Measurements from ENCODE around the gene HIC1. TPM values are rescaled to one million over a fixed set of nuclear protein-coding genes. Genes with fewer than 3 reads are reported as not detected.
A peak's percentile ranks its signal among the peaks of the same experiment; 100 is the strongest.
"Not testable (repeated sequence)": the region's sequence is repeated elsewhere in the genome, so short reads cannot be mapped to it uniquely, and the experiment has no call there.

Gene HIC1
- total RNA-seq, 4 donors from 2014 or later = 9.1 to 32.5 (median 14.7) TPM

DNA sequence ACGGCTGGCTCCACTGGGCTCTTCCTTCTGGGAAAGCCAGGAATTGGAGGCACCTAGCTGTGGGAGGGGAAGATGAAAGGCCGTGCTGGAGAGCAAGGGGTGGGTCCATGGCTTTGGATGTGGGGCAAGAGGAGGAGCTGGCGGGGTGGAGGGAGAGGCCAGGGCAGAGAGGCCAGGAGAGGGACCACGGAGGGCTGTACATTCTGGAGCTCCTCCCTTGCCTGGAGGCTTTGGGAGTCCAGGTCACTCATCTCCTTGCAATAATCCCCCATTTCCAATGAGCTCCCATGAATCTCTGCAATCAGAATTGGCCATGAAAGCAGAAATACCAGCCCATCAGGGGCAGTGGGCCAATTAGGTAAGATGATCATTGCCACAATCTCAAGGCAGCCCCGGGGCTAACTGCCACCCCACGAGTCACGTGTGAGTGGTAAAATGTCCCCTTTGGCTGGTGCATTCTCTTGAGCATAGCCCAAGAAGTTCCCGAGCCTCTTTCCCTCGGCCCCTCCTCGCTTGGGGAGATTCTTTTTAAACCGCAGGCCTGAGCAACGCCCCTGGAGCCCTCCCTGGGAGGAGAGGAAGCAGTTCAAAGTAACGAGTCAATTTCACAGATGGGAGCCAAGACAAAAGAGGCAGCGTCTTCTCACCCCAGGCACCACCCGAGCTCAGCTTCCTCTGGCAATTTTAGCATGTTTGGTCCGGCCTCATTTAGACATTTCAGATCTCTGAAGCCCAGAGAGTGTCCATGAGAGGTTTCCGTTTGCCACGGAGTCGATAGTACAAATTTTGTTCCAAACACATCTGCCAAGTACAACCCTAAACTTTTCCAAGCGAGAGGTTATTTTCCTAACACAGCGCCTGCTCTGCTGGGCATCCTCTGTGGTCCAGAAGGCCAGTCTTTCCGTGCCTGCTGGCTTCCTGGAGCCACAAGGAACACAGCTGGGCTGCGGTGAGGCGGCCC, 43.2 kb upstream of the HIC1 start:
- intact Hi-C loops (cut with DNase I; ENCODE audit: low total_unique reads) (no loop called here), in situ Hi-C loops (cut with MboI; ENCODE audit: low pct_ligation_motif_present in 1 of 4, low pct_unique_long_range_greater_than_20kb in 1 of 4, low sequenced_read_pairs in 3 of 4) (loop anchor here in 3 of 4 donors (10.0 kb wide), 2 partner anchors 97 to 107 kb away; no protein-coding TSS in a partner anchor)
- 35 to 43% methylated on average over 5 to 23 of the region's 24 CpGs for WGBS, 2 donors (ENCODE audit: low coverage in 1 of 2)
- Histone ChIP-seq H3K27ac (peak overlapping the region; percentile 5 to 38 (median 25)), H3K4me3 (no peak overlapping the region), H3K4me1 (peaks cover 0 to 19% (median 10%) of the 10 kb centered on the region in 4 donors), H3K36me3 (no peaks in the 10 kb centered on the region), H3K9me3 (no peaks in the 10 kb centered on the region), H3K27me3 (no peaks in the 10 kb centered on the region)
- DNase-seq = peak; percentile 68
- TF ChIP-seq, protein P1, sequence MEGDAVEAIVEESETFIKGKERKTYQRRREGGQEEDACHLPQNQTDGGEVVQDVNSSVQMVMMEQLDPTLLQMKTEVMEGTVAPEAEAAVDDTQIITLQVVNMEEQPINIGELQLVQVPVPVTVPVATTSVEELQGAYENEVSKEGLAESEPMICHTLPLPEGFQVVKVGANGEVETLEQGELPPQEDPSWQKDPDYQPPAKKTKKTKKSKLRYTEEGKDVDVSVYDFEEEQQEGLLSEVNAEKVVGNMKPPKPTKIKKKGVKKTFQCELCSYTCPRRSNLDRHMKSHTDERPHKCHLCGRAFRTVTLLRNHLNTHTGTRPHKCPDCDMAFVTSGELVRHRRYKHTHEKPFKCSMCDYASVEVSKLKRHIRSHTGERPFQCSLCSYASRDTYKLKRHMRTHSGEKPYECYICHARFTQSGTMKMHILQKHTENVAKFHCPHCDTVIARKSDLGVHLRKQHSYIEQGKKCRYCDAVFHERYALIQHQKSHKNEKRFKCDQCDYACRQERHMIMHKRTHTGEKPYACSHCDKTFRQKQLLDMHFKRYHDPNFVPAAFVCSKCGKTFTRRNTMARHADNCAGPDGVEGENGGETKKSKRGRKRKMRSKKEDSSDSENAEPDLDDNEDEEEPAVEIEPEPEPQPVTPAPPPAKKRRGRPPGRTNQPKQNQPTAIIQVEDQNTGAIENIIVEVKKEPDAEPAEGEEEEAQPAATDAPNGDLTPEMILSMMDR (IDR thresholded peaks at IDR 0.05) = no peak
- no peak for TF ChIP-seq POLR2A (IDR thresholded peaks at IDR 0.05)
- no peak for TF ChIP-seq EP300 (IDR thresholded peaks at IDR 0.05; ENCODE audit: low read depth)
- no peak for TF ChIP-seq POLR2AphosphoS5 (IDR thresholded peaks at IDR 0.05)

DNA sequence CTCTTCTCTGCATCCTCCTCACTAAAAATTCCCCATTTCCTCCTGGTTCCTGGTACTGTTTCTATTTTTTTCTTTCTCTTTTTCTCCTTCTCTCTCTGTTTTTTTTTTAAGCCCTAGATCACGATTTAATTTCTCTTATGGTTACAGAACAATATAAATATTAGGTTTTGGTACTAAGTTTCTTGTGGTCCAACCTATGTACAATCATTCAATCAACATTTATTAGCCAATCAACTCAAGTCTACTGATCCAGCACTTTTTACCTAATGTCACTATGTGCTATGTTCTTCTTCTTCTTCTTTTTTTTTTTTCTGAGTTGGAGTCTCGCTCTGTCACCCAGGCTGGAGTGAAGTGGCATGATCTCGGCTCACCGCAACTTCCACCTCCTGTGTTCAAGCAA, 42.4 kb upstream of the HIC1 start:
- in situ Hi-C loops (cut with MboI; ENCODE audit: low pct_ligation_motif_present in 1 of 4, low pct_unique_long_range_greater_than_20kb in 1 of 4, low sequenced_read_pairs in 3 of 4) = loop anchor here in 3 of 4 donors (10.0 kb wide), 2 partner anchors 98 to 108 kb away; no protein-coding TSS in a partner anchor

DNA sequence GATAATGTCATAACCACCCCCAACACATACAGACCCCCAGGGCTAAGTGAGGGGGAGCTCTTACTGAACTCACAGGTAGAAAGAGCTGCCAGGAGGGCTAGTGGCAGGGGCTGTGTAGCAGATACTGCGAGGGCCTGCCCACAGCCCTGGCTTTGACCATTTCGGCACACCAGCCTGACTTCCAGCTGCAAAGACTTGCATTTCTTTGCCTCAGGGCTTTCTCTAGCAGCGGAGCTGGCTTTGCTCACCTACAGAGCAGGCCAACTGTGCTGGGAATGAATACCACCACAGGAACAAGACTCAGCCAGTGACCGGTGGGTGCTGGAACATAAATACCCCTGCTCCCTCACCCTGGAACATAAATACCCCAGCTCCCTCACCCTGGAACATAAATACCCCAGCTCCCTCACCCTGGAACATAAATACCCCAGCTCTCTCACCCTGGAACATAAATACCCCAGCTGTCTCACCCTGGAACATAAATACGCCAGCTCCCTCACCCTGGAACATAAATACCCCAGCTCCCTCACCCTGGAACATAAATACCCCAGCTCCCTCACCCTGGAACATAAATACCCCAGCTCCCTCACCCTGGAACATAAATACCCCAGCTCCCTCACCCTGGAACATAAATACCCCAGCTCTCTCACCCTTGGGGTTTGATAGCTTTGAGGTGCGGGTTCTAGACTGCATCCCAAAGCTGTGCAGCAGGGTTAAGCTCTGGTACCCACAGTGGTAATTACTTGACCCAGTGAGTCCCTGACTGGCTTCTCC, 41.5 kb upstream of the HIC1 start:
- H3K36me3 ChIP-seq; H3K9me3 ChIP-seq; H3K27ac ChIP-seq; H3K4me3 ChIP-seq; DNase-seq; H3K27me3 ChIP-seq; intact Hi-C loops (cut with DNase I; ENCODE audit: low total_unique reads): not testable (repeated sequence)
- in situ Hi-C loops (cut with MboI; ENCODE audit: low pct_ligation_motif_present in 1 of 4, low pct_unique_long_range_greater_than_20kb in 1 of 4, low sequenced_read_pairs in 3 of 4) = loop anchor here in 3 of 4 donors (10.0 kb wide), 2 partner anchors 99 to 109 kb away; no protein-coding TSS in a partner anchor
- H3K4me1 ChIP-seq = peaks cover 0 to 19% (median 10%) of the 10 kb centered on the region in 4 donors
- whole genome bisulfite sequencing, 2 donors (ENCODE audit: low coverage in 1 of 2) = 90% methylated on average over 6 of the region's 6 CpGs; no CpG with 5 or more reads in 1 of the 2 donors

More for the DNA sequence above, 42.4 kb upstream of the HIC1 start:
- Histone ChIP-seq H3K36me3 (no peaks in the 10 kb centered on the region), H3K27ac (peak overlapping the region; percentile 5 to 38 (median 25)), H3K4me3 (no peak overlapping the region), H3K4me1 (peaks cover 0 to 19% (median 10%) of the 10 kb centered on the region in 4 donors), H3K9me3 (no peaks in the 10 kb centered on the region), H3K27me3 (no peaks in the 10 kb centered on the region)
- 67 to 93% methylated on average over 1 to 4 of the region's 4 CpGs for WGBS, 2 donors (ENCODE audit: low coverage in 1 of 2)
- DNase-seq = no peak
- intact Hi-C loops (cut with DNase I; ENCODE audit: low total_unique reads) = no loop called here
- no peak for TF ChIP-seq EP300 (IDR thresholded peaks at IDR 0.05; ENCODE audit: low read depth)
- TF ChIP-seq POLR2AphosphoS5 (IDR thresholded peaks at IDR 0.05) = no peak
- no peak for TF ChIP-seq POLR2A (IDR thresholded peaks at IDR 0.05)
- TF ChIP-seq, protein P1 (IDR thresholded peaks at IDR 0.05) = no peak

DNA sequence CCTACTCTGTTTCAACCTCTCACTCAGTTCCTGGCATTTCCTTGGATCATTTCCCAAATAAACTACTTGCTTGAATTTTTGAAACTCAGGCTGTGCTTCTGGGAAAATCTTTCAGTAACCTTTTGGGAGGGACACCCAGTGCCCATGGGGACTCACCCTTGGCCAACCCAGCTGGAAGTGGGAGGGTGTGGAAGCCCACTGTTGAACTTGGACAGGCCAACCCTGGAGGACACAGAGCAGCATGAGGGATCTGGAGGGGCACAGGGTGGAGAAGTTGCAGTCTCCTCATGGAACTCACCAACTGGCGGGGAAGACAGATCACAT, 40.9 kb upstream of the HIC1 start:
- peaks cover 9% of the 10 kb centered on the region for H3K27me3 ChIP-seq
- no peak overlapping the region for H3K4me3 ChIP-seq
- DNase-seq = no peak
- H3K9me3 ChIP-seq = no peaks in the 10 kb centered on the region
- WGBS, 2 donors (ENCODE audit: low coverage in 1 of 2) = 80% methylated on average over 1 of the region's 1 CpG; no CpG with 5 or more reads in 1 of the 2 donors
- in situ Hi-C loops (cut with MboI; ENCODE audit: low pct_ligation_motif_present in 1 of 4, low pct_unique_long_range_greater_than_20kb in 1 of 4, low sequenced_read_pairs in 3 of 4) = loop anchor here in 3 of 4 donors (10.0 kb wide), 2 partner anchors 99 to 109 kb away; no protein-coding TSS in a partner anchor
- H3K4me1 ChIP-seq = peaks cover 0 to 16% (median 8%) of the 10 kb centered on the region in 4 donors
- H3K36me3 ChIP-seq = no peaks in the 10 kb centered on the region
- intact Hi-C loops (cut with DNase I; ENCODE audit: low total_unique reads) = no loop called here
- H3K27ac ChIP-seq = no peak overlapping the region
- TF ChIP-seq EP300 (IDR thresholded peaks at IDR 0.05; ENCODE audit: low read depth) (no peak), POLR2AphosphoS5 (IDR thresholded peaks at IDR 0.05) (no peak), POLR2A (IDR thresholded peaks at IDR 0.05) (no peak)
- TF ChIP-seq, protein P1 (IDR thresholded peaks at IDR 0.05) = no peak
